ENCODE data around the gene CCDC188.

CCDC188 gene

DNA sequence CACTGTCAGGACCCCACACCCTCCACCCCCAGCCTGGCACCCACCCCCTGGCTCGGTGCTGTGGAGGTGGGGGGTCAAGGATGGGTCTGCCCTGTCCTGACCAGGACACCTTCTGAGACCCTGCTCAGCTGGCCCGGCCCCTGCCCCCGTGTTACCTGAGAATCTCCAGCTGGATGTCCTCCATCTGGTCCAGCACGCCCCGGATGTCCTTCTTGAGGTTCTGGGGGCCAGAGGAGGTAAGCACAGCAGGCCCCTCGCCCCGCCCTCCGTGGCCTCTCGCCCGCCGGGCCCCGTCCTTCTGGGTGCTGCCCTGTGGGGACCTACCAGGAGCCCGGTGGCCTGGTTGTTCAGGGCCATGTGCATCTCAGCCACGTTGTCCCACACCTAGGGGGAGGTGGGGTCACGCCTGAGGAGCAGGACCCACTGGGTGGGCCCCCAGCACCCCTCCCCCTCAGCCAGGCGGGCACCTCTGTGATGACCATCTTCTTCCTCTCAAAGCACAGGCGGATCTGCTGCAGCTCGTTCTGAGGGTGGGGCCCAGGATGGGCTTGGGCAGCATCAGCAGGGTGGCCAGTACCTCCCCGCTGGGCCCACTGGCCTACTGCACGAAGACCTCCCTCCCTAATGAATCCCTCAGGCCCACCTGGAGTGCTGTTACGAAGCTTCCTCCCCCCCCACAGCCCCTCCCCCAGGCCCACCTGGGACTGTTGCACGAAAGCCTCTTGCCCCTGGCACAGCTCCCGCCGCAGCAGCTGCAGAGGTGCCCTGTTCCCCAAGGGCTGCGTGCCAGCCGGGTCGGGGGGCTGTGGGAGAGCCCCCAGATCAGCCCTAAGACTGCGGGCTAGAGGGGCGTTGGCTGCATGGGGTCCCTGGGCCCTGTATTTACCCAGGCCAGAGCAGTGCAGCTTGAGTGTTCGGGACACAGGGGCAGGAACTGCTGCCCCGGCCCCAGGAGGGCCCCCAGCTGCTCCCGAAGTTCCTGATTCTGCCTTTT lies 1.3 kb downstream of the CCDC188 start:
- no peak for DNase-seq (ENCODE audit: low read depth, low spot score)

DNA sequence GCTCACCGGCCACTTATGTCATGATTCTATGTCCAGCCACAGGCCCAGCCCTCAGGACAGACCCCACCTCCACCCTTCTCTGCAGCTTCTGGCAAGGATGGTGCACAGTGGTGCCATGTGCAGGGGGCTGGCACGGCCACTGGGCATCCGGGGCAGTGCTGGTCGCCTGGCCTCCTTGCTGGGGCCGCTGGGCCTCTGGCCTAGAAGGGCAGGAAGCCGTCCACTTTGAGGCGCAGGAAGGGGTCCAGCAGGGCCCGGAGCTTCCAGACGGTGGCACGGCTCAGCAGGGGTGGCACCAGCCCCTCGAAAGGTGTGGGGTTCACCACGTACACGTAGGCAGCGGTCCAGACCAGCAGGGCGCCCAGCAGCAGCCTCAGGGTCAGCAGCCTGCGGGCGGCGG lies 2.4 kb downstream of the CCDC188 start:
- DNase-seq (ENCODE audit: low read depth, low spot score): no peak

DNA sequence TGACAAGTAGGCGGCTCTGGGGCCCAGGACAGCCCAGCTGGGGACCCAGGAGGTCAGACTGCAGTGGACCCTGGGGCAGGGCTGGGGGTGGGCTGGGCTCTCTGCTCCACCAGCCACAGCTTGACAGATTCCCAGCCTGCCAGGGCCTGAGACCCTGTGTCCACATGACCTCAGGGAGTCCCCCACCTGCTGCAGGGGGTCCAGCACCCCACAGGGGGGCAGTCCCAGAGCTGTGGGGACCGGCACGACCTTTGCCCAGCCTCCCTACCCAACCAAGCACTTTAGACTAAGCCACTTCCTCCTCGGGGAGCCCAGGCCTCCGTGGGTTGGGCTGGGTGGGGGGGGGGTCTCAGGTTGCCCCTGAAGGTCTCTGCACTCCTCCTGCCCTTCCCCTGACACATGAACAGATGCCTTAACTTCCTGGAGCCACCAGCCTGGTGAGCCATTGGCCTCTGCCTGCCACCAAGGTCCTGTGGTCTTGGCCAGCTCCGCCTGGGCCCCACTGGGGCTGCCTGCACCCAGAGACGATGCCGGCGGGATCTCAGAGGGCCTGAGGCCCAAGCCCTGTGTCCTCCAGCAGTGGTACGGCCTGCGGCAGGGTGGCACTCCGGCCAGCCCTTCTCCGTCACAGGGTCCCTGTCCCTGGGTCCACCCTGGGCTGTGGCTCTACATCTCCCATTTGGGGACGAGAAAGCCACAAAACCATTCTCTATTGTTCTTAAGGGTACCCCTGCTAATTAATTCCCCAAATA lies 3.4 kb downstream of the CCDC188 start:
- DNase-seq (ENCODE audit: low read depth, low spot score): no peak

DNA sequence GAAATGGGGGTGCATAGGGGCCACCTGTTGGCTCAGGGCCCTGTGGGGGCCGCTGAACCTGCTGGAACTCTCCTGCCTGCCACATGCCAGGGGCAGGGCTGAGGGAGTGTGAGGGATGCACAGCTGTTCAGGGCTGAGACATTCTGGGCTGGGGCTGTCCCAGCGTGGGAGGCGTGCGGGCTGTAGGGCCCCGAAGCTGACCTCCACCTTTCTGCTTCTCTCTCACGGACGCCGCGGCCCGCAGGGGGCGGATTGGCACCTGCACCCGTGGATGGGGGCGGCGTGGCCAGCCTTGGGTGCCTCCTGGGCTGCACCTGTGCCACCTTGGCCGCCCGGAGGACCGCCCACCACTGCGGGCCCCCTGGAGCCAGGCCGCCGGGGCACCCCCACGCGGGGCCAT lies 4.1 kb downstream of the CCDC188 start:
- no peak for DNase-seq (ENCODE audit: low read depth, low spot score)

DNA sequence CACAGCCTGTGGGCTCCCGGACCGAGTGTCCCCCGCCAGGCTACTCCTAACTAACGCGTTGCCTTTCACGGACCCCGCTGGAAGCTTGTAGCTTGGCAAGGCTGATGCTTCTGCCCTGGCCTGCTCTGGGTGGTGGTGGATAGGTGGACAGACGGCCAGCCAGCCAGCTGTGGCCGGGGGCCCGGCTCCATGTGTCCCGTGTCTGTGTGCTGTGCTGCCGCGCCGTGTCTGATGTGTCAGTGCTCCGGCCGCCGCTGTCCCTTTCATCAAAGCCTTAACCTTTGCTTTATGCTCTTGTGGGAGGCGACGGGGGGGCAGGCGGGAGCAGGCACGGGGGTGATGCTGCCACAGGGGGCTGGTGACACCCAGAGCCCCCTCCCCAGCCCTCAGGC lies 5.0 kb downstream of the CCDC188 start:
- no peak for DNase-seq (ENCODE audit: low read depth, low spot score)

DNA sequence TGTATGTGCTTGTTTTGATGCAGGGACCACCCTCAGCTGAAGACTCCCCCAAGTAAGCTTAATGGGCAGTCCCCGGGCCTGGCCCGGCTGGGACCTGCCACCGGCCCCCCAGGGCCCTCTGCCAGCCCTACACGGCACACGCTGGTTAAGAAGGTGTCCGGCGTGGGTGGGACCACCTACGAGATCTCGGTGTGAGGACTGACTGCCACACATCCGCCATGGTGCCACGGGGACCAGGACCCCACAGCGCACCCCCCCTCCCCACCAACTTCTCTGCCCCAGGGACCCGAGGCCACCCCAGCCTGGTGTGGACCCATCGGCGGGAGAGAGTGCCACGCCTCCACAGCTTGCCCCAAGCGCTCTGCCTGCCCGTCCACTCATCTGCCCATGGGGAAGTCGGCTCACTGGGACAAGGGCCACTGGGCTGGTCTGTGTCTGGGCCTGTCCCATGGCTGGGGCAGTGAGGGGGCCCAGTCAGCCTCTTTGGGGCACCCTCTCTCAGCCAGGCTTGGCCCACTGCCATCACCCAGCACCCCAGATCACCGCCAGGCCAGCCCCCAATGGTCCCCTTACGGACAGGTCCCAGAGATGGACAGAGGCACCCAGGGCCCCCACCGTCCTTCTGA lies 5.5 kb downstream of the CCDC188 start:
- no peak for DNase-seq (ENCODE audit: low read depth, low spot score)

- no peak for DNase-seq (ENCODE audit: low read depth, low spot score)
Observed at GRCh38 chr22:20143883-20144665, 6.8 kb downstream of the CCDC188 start.

DNA sequence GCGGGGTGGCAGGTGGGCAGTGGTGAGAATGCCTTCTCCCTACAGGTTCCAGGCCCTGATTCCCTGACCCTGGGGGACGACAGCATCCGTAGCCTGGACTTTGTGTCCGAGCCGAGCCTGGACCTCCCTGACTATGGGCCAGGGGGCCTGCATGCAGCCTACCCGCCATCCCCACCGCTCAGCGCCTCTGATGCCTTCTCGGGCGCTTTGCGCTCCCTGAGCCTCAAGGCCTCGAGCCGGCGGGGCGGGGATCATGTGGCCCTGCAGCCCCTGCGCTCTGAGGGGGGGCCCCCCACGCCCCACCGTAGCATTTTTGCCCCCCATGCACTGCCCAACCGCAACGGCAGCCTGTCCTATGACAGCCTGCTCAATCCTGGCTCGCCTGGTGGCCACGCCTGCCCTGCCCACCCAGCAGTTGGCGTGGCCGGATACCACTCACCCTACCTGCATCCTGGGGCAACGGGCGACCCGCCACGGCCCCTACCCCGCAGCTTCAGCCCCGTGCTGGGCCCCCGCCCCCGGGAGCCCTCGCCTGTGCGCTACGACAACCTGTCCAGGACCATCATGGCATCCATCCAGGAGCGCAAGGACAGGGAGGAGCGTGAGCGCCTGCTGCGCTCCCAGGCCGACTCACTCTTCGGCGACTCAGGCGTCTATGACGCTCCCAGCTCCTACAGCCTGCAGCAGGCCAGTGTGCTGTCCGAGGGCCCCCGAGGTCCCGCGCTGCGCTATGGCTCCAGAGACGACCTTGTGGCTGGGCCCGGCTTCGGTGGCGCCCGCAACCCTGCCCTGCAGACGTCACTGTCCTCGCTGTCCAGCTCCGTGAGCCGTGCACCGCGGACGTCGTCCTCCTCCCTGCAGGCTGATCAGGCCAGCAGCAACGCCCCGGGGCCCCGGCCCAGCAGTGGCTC lies 7.9 kb downstream of the CCDC188 start:
- DNase-seq (ENCODE audit: low read depth, low spot score): no peak

DNA sequence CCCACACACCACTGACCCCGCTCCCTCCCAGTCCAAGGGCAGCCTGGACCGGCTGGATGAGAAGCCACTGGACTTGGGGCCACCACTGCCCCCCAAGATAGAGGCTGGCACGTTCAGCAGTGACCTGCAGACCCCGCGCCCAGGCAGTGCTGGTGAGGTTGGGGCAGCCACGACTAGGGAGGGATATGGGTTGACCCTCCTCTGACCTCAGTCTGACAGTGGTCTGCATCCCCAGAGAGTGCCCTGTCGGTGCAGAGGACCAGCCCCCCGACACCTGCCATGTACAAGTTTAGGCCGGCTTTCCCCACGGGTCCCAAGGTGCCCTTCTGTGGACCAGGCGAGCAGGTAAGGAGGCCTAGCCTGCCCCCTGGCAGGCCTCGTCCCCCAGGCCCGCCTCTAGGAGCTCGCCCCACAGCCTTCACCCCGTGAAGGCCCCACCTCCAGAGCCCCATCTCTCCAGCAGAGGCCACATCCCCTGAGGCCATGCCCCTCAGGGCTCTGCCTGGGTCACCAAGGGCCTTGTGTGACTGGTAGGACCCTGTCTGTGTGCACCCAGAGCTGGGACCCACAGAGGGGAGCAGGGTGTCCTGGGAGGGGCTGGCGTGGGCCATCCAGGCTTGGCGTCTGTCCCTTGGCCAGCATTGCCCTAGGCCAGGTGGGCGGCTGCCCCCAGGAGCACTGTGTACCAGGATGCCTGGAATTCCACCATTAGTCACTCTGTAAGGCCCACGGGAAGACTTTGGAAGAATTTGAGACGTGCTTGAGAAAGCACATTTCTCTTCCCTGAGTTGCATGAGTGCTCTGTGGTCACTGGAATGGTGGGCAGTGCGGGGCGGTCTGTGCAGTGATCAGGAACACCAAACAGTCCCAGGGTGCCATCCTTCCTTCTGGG lies 9.4 kb downstream of the CCDC188 start:
- DNase-seq (ENCODE audit: low read depth, low spot score): no peak

DNA sequence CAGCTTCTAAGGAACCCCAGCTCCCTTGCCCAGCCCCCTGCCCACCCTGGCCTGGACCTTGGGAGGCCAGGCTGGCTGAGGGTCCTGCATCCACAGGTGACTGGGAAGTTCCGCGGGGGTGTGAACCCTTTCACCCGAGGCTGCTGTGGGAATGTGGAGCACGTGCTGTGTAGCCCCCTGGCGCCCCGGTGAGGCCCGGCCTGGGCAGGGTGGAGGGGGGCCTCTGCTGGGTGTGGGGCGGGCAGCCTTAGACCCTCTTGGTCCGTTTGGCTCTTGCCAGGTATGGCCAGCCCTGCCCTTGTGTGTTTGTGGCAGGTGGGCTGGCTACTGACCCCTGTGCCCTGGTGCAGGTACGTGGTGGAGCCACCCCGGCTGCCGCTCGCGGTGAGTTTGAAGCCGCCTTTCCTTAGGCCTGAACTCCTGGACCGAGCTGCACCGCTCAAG lies 10.3 kb downstream of the CCDC188 start:
- no peak for DNase-seq (ENCODE audit: low read depth, low spot score)

- DNase-seq (ENCODE audit: low read depth, low spot score): no peak
Observed at GRCh38 chr22:20140107-20140445, 10.8 kb downstream of the CCDC188 start.

GRCh38 chr22:20139391-20140106 lies 11.3 kb downstream of the CCDC188 start:
- no peak for DNase-seq (ENCODE audit: low read depth, low spot score)

DNA sequence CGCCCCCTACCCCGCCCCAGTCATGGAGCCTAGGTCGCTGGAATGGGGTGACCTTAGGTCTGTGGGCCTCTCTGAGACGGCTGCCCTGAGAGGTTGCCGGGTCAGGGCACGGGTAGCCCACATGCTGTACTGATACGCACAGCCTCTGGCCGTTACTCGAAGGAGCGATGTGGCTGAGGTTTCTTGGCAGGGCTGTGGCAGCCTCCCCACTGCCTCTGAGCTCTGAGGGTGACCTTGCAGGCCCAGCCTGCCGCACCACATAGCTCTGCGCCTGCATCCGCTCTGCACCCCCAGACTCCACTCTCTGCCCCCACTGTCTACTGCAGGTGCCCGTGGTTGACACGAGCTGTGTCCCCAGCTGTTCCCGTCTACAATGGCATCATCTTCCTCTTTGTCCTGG lies 12.0 kb downstream of the CCDC188 start:
- no peak for DNase-seq (ENCODE audit: low read depth, low spot score)

DNA sequence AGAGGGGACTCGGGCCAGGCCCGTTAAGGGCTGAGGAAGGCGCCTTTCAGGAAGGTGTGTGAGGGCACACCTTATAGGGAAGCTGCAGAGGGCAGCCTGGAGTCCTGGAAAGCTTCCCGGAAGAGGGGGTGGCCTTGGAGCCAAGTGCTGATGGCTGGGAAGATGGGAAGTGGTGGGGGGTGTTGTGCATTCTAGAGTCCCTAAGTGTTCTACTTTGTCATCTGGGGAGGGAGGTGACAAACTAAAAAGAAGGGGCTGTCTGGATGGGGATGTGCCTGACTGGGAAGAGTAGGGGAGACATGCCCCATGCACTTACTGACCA lies 12.5 kb downstream of the CCDC188 start:
- DNase-seq (ENCODE audit: low read depth, low spot score): no peak

- no peak for DNase-seq (ENCODE audit: low read depth, low spot score)
Observed at GRCh38 chr22:20137671-20138416, 13.0 kb downstream of the CCDC188 start.

GRCh38 chr22:20137113-20137512 lies 13.7 kb downstream of the CCDC188 start:
- DNase-seq (ENCODE audit: low read depth, low spot score): no peak

DNA sequence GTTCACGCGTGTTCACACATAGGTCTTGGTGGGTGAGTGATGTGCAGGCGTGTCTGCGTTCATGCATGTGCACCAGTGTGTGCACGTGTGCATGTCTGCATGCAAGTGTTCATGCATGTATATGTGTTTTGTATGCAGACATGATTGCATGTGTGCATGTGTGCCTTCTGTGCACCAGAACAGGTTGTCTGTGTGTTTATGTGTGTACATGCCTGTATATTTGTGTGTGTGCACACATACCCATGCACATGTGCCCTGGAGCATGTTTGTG lies 14.3 kb downstream of the CCDC188 start:
- DNase-seq (ENCODE audit: low read depth, low spot score): no peak

- DNase-seq (ENCODE audit: low read depth, low spot score): no peak
Observed at GRCh38 chr22:20135806-20136602, 14.9 kb downstream of the CCDC188 start.

Data from iPS DF 19.7 (cell line).